Measurements from ENCODE around the gene INO80D.

Gene INO80D

DNA sequence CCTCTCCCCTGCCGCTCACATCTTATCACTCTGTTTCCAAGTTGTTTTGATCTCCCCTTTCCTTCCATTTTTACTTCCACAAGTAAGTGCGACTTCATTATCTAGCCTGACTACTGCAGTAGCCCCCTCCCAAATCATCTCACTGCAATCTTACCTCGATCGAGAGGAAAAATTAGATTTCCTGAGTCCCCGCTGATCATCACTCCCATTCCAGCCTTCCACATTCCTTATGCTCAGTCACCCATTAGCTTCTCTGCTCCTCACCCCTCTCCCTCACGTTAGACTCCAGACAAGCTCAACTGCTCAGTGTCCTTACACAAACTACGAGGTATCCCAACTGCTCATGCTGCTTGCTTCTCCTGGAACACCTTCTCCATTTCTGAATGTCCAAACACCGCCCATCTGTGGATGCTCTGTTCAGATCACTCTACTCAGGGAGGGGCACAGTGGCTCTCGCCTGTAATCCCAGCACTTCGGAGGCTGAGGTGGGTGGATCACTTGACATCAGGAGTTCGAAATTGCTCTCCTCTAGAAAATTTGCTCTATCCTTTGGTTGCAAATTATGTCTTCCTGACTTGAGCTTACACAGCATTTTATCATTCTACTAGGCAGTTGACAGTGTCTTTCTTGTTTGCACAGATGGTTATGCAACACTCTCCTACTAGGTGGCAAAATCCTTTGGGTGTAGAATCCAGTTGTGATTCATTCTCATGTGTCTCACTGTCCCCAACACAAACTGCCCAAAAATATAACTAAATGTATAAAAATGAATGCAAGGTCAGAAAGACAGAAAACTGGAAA, 96.5 kb downstream of the INO80D start:
- TF ChIP-seq, protein P1, sequence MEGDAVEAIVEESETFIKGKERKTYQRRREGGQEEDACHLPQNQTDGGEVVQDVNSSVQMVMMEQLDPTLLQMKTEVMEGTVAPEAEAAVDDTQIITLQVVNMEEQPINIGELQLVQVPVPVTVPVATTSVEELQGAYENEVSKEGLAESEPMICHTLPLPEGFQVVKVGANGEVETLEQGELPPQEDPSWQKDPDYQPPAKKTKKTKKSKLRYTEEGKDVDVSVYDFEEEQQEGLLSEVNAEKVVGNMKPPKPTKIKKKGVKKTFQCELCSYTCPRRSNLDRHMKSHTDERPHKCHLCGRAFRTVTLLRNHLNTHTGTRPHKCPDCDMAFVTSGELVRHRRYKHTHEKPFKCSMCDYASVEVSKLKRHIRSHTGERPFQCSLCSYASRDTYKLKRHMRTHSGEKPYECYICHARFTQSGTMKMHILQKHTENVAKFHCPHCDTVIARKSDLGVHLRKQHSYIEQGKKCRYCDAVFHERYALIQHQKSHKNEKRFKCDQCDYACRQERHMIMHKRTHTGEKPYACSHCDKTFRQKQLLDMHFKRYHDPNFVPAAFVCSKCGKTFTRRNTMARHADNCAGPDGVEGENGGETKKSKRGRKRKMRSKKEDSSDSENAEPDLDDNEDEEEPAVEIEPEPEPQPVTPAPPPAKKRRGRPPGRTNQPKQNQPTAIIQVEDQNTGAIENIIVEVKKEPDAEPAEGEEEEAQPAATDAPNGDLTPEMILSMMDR (IDR thresholded peaks at IDR 0.05), result no peak

- TF ChIP-seq, protein P1 (IDR thresholded peaks at IDR 0.05), result no peak
These were observed 97.7 kb downstream of the INO80D start for GRCh38 chr2:205988274-205988673.

DNA sequence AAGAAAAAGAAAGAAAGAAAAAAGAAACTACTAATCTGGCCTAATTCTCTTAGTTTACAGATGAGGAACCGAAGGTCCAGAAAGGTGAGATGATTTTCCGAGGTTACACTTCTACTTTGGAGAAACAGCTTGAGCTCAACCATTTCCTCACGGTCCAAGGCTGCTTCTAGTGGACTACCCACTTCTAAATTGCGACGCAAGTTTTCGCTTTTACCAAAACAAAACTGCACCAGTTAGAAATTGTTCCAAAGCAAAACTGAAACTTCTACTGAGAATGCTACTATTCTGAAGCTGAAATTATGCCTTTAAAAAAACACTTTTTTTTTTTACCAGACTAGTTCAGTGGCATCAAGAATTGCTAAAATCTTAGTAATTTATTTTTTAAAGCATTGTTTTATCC, 101.6 kb downstream of the INO80D start:
- TF ChIP-seq, protein P1 (IDR thresholded peaks at IDR 0.05), result no peak

GRCh38 chr2:205982776-205983327, 103.1 kb downstream of the INO80D start:
- TF ChIP-seq, protein P1 (IDR thresholded peaks at IDR 0.05), result no peak

GRCh38 chr2:205976120-205976814, 109.7 kb downstream of the INO80D start:
- TF ChIP-seq, protein P1 (IDR thresholded peaks at IDR 0.05), result no peak

DNA sequence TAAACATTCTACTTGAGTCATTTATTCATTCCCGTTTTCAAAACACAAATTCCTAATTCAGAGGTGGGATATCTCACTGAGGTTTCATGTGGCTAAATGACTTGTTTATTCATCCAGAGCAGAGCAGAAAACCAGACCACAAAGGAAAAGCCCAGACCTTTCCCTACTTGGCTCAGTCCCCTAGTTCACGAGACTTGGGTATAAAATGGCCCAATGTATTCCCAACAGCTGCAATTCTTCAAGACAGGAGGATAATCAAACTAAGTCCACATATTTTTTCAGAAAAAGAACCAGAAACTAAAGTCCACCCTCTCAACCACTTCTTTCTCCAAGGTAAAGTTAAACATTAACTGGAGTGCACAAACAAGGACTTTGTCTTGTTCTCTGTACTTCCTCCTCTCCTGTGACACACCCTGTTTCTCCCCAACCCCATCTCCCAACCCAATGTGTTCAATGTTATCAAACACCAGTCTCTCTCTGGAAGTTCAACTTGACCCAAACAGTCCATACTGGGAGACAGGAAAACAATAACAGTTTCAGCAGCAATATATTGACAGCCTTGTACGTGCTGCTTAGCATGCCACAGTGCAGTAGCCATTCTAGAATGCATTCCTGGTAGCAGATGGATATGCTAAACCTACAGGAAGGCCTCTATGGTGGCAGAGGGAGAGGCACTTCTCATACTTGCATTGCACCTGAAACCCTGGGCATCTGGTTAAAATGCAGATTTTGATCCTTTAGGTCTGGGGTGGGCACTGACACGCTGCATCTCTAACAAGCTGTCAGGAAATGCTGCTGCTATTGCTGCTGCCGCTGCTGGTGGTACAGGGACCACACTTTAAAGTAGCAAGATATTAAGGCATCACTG, 110.7 kb downstream of the INO80D start:
- TF ChIP-seq, protein P1 (IDR thresholded peaks at IDR 0.05), result no peak

DNA sequence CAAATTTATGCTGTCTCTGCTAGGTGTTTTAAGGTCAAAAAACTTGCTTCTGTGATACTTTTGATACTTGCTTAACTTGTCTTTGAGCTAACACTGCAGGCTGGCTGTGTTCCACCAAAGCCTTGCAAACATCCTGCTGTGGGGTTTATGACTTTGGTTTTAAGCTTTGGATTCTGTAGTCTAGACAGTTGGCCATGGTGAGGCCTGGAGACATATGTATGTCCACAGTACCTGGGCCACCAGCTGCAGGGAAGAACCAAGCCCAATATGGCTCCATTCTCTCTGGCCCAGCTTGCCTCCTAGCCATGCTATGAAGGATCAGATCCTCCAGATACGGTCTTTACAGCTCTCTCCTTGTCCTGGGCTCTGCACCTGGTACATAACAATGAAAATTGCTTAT, 113.9 kb downstream of the INO80D start:
- TF ChIP-seq, protein P1 (IDR thresholded peaks at IDR 0.05), result no peak

All from LNCAP (cell line).